HCT116 (cell line): Measurements from ENCODE around the gene TEX48. TPM values are rescaled to one million over a fixed set of nuclear protein-coding genes. Genes with fewer than 3 reads are reported as not detected.

Experiments
- ATAC-seq: fragments of 200-7000 bp; cut with Tn5 transposase; 2 replicates; pipeline ENCODE4 v1.9.1; 2020; ENCODE audit warnings: mild to moderate bottlenecking, moderate library complexity
- BruUV-seq: library from RNA; stranded (reverse); fragments of 400-500 nt; replicated peaks from 2 replicates; lab custom pipeline; 2021; lab: Mats Ljungman, UMichigan
- CTCF ChIA-PET: fragments of 300-600 bp; sonication (Branson Sonifier 250); formaldehyde crosslinking; loops from one replicate; lab custom pipeline; 2021; ENCODE audit warnings: antibody characterized with exemption; lab: Charles Lee
- POLR2A ChIA-PET: fragments of 300-600, 350-600 bp; sonication (Branson Sonifier 250); formaldehyde crosslinking; loops from one replicate; lab custom pipeline; 2021; ENCODE audit warnings: antibody characterized with exemption; lab: Charles Lee
- RAD21 ChIA-PET, 2 experiments: fragments of 300-600 bp; sonication (Branson Sonifier 250); formaldehyde crosslinking; loops; one replicate each; lab custom pipeline; 2023; ENCODE audit warnings: low total read pairs in 2 of 2; ENCODE audit not compliant: uncharacterized antibody in 2 of 2, unreplicated experiment in 2 of 2, low non-redundant PET in 1 of 2; lab: Charles Lee
- DNase-seq: peaks from one replicate; pipeline ENCODE4 v3.0.0-alpha.2; 2010; ENCODE audit warnings: low read depth, low spot score
- H2AFZ ChIP-seq: fragments of 200-600 bp; shearing (Covaris generic), sonication (generic); 2 replicates; pipeline ENCODE4 v1.6.1; 2017; ENCODE audit warnings: low read depth, mixed run types, mixed read lengths, antibody characterized with exemption, low read length; ENCODE audit not compliant: poor library complexity, severe bottlenecking
- H3K27ac ChIP-seq: 2 replicates; pipeline ENCODE4 v1.5.1; 2012; ENCODE audit warnings: low read depth, low read length
- H3K27me3 ChIP-seq: fragments of 200-600 bp; sonication (generic); 2 replicates; pipeline ENCODE4 v1.6.1; 2016; ENCODE audit warnings: mixed run types, low read length, mixed read lengths; ENCODE audit not compliant: insufficient read depth
- H3K36me3 ChIP-seq, 2 experiments: fragments of 200-500 bp in 1 of 2; fragments of 200-600 bp in 1 of 2; sonication (Bioruptor generic) in 1 of 2; sonication (generic) in 1 of 2; 2 replicates each; pipeline versions ENCODE4 v1.5.1 to v1.6.1; 2014 to 2016; ENCODE audit warnings: low read length in 2 of 2, inconsistent platforms in 1 of 2, mixed read lengths in 1 of 2, mixed run types in 1 of 2; ENCODE audit not compliant: insufficient read depth in 2 of 2, control insufficient read depth in 1 of 2
- H3K4me1 ChIP-seq, 2 experiments: fragments of 200-600 bp in 1 of 2; sonication (generic) in 1 of 2; 2 replicates each; pipeline versions ENCODE4 v1.5.1 to v1.6.1; 2012 to 2017; ENCODE audit warnings: low read length in 2 of 2, inconsistent platforms in 1 of 2, mild to moderate bottlenecking in 1 of 2, mixed read lengths in 1 of 2, mixed run types in 1 of 2, moderate library complexity in 1 of 2; ENCODE audit not compliant: insufficient read depth in 2 of 2, control insufficient read depth in 1 of 2
- H3K4me2 ChIP-seq: fragments of 200-600 bp; sonication (generic); 2 replicates; pipeline ENCODE4 v1.6.1; 2017; ENCODE audit warnings: mixed run types, low read length, mixed read lengths
- H3K4me3 ChIP-seq, 2 experiments: fragments of 200-600 bp in 1 of 2; sonication (generic) in 1 of 2; replicated peaks in 1 of 2; 2 replicates each; pipeline ENCODE4 v1.5.1; 2011 to 2016; ENCODE audit warnings: low read length in 2 of 2, control low read depth in 1 of 2, low read depth in 1 of 2, mild to moderate bottlenecking in 1 of 2, mixed read lengths in 1 of 2, mixed run types in 1 of 2
- H3K79me2 ChIP-seq: fragments of 200-600 bp; sonication (generic); 2 replicates; pipeline ENCODE4 v1.6.1; 2017; ENCODE audit warnings: mild to moderate bottlenecking, mixed run types, low read length, moderate library complexity, mixed read lengths; ENCODE audit not compliant: insufficient read depth
- H3K9ac ChIP-seq: fragments of 200-600 bp; sonication (generic); 2 replicates; pipeline ENCODE4 v1.6.1; 2016; ENCODE audit warnings: low read length, mixed read lengths
- H3K9me2 ChIP-seq: fragments of 200-600 bp; sonication (generic), shearing (Covaris generic); 2 replicates; pipeline ENCODE4 v1.6.1; 2017; ENCODE audit warnings: mixed run types, mild to moderate bottlenecking, moderate library complexity; ENCODE audit not compliant: insufficient read depth
- H3K9me3 ChIP-seq, 2 experiments: fragments of 200-500 bp in 1 of 2; fragments of 200-600 bp in 1 of 2; sonication (Bioruptor generic) in 1 of 2; sonication (generic) in 1 of 2; 2 replicates each; pipeline ENCODE4 v1.6.1; 2014 to 2017; ENCODE audit warnings: low read length in 2 of 2, mixed read lengths in 2 of 2, inconsistent platforms in 1 of 2, low read depth in 1 of 2, mild to moderate bottlenecking in 1 of 2, mixed run types in 1 of 2, moderate library complexity in 1 of 2; ENCODE audit not compliant: control insufficient read depth in 1 of 2, insufficient read depth in 1 of 2
- H4K20me1 ChIP-seq: fragments of 200-600 bp; sonication (generic), shearing (Covaris generic); 2 replicates; pipeline ENCODE4 v1.6.1; 2017; ENCODE audit warnings: mixed run types, mild to moderate bottlenecking, moderate library complexity; ENCODE audit not compliant: insufficient read depth
- CBX3 ChIP-seq: IDR thresholded peaks from 2 replicates; pipeline ENCODE4 v1.6.1; 2012; ENCODE audit warnings: low read depth
- CEBPB ChIP-seq: IDR thresholded peaks from 2 replicates; pipeline ENCODE4 v1.6.1; 2012; ENCODE audit warnings: low read depth
- EGR1 ChIP-seq: IDR thresholded peaks from 2 replicates; pipeline ENCODE4 v1.6.1; 2012; ENCODE audit warnings: low read depth
- EZH2 ChIP-seq: fragments of 200-600 bp; sonication (generic); IDR thresholded peaks from 2 replicates; pipeline ENCODE4 v1.6.1; 2017; ENCODE audit warnings: antibody characterized with exemption, mixed run types
- EZH2phosphoT487 ChIP-seq: fragments of 200-600 bp; IDR thresholded peaks from 2 replicates; pipeline ENCODE4 v1.6.1; 2018; ENCODE audit warnings: antibody characterized with exemption, borderline replicate concordance
- FOSL1 ChIP-seq: IDR thresholded peaks from 2 replicates; pipeline ENCODE4 v1.6.1; 2012; ENCODE audit warnings: low read depth
- JUND ChIP-seq: IDR thresholded peaks from 2 replicates; pipeline ENCODE4 v1.6.1; 2012
- POLR2A ChIP-seq: IDR thresholded peaks from 2 replicates; pipeline ENCODE4 v1.7.0; 2011; ENCODE audit warnings: borderline replicate concordance; ENCODE audit not compliant: insufficient read depth, insufficient read length; ENCODE audit errors: extremely low read depth
- POLR2AphosphoS5 ChIP-seq: IDR thresholded peaks from 2 replicates; pipeline ENCODE4 v1.6.1; 2011; ENCODE audit warnings: mild to moderate bottlenecking, low read depth, low read length, moderate library complexity
- RAD21 ChIP-seq: IDR thresholded peaks from 2 replicates; pipeline ENCODE4 v1.6.1; 2012; ENCODE audit warnings: low read depth, mild to moderate bottlenecking
- SP1 ChIP-seq: IDR thresholded peaks from 2 replicates; pipeline ENCODE4 v1.6.1; 2012; ENCODE audit warnings: low read depth
- TCF7L2 ChIP-seq: IDR thresholded peaks from 2 replicates; pipeline ENCODE4 v1.7.0; 2011; ENCODE audit warnings: borderline replicate concordance, inconsistent platforms; ENCODE audit not compliant: insufficient read depth, insufficient read length; ENCODE audit errors: extremely low read depth
- YY1 ChIP-seq: IDR thresholded peaks from 2 replicates; pipeline ENCODE4 v1.6.1; 2011; ENCODE audit warnings: low read length, low read depth, moderate library complexity, mild to moderate bottlenecking; ENCODE audit not compliant: insufficient replicate concordance; ENCODE audit errors: extremely low read depth
- ZNF274 ChIP-seq: fragments of 200-500 bp; sonication (Bioruptor generic); IDR thresholded peaks from 2 replicates; pipeline ENCODE4 v1.6.1; 2014; ENCODE audit warnings: mild to moderate bottlenecking, low read depth, low read length, inconsistent platforms
- intact Hi-C: fragments of 100-400 bp; cut with micrococcal nuclease; formaldehyde crosslinking; loops from 2 replicates; pipeline ENCODE4 v1.10.0; 2022
- total RNA-seq: library from RNA; stranded (reverse); gene quantifications from one replicate; pipeline ENCODE4 v1.2.1, GENCODE V29; 2021; ENCODE audit not compliant: unreplicated experiment
- TF ChIP-seq, protein P1 (sequence below): IDR thresholded peaks from 2 replicates; pipeline ENCODE4 v1.6.1; 2012
- TF ChIP-seq, protein P2 (sequence below), 3 experiments: fragments of 200-600 bp in 1 of 3; sonication (generic) in 1 of 3; IDR thresholded peaks in 2 of 3; conservative IDR thresholded peaks in 1 of 3; 2 replicates each; pipeline ENCODE4 v1.5.1; 2012 to 2017; ENCODE audit warnings: low read depth in 2 of 3, low read length in 2 of 3, antibody characterized with exemption in 1 of 3, borderline replicate concordance in 1 of 3, control low read depth in 1 of 3, mild to moderate bottlenecking in 1 of 3, mixed read lengths in 1 of 3, mixed run types in 1 of 3, moderate library complexity in 1 of 3; ENCODE audit not compliant: insufficient read depth in 1 of 3

TEX48 gene
- total RNA-seq, 1 experiment from 2014 or later = not detected

DNA sequence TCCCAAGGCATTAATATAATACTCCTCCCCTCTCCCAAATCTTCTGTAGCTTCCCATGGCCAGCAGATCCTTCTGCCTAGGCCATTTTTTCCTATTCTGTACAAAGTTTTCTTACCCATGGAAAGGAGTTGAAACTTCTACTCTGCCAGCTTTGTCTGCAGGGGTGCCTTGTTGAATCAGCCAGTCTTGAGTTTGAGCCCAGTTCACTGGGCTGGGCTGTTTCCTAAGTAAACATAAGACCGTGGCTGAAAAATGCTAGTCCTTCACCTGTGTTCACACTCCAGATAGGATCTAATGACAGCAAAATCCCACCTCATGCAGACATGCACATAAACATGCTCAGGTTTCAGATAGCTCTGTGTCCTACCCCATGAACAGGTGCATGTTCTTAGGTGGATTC is 10.4 kb downstream of the TEX48 start:
- ATAC-seq (no peak), DNase-seq (no peak)
- H4K20me1 ChIP-seq = no peaks in the 10 kb centered on the region
- H3K9me3 ChIP-seq = no peaks in the 10 kb centered on the region
- no peak overlapping the region for H3K9ac ChIP-seq
- H2AFZ ChIP-seq = no peak overlapping the region
- peaks cover 0 to 8% of the 10 kb centered on the region in 2 experiments; a peak in 1 of 4 replicates for H3K4me1 ChIP-seq
- H3K79me2 ChIP-seq = no peaks in the 10 kb centered on the region
- ChIA-PET CTCF (interaction anchor here (1.1 kb wide), 1 partner anchor 10 kb away, joined by 3 read pairs; no protein-coding TSS in a partner anchor), POLR2A (no interaction called here), RAD21 (no interaction called here)
- no peaks in the 10 kb centered on the region for H3K9me2 ChIP-seq
- BruUV-seq = no TSS peak
- H3K27me3 ChIP-seq = no peaks in the 10 kb centered on the region
- H3K4me3 ChIP-seq = no peak overlapping the region
- intact Hi-C loops = no loop called here
- no peak overlapping the region for H3K4me2 ChIP-seq
- H3K36me3 ChIP-seq = no peaks in the 10 kb centered on the region
- TF ChIP-seq EZH2phosphoT487 (no peak), RAD21 (no peak), POLR2A (no peak), TCF7L2 (no peak), SP1 (no peak), ZNF274 (no peak), CEBPB (no peak), JUND (no peak), FOSL1 (no peak), POLR2AphosphoS5 (no peak), EGR1 (no peak), YY1 (no peak), CBX3 (no peak), EZH2 (no peak)
- TF ChIP-seq, protein P1, sequence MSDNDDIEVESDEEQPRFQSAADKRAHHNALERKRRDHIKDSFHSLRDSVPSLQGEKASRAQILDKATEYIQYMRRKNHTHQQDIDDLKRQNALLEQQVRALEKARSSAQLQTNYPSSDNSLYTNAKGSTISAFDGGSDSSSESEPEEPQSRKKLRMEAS = no peak
- TF ChIP-seq, protein P2, sequence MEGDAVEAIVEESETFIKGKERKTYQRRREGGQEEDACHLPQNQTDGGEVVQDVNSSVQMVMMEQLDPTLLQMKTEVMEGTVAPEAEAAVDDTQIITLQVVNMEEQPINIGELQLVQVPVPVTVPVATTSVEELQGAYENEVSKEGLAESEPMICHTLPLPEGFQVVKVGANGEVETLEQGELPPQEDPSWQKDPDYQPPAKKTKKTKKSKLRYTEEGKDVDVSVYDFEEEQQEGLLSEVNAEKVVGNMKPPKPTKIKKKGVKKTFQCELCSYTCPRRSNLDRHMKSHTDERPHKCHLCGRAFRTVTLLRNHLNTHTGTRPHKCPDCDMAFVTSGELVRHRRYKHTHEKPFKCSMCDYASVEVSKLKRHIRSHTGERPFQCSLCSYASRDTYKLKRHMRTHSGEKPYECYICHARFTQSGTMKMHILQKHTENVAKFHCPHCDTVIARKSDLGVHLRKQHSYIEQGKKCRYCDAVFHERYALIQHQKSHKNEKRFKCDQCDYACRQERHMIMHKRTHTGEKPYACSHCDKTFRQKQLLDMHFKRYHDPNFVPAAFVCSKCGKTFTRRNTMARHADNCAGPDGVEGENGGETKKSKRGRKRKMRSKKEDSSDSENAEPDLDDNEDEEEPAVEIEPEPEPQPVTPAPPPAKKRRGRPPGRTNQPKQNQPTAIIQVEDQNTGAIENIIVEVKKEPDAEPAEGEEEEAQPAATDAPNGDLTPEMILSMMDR (IDR thresholded peaks at IDR 0.05 in 2 of 3, conservative IDR thresholded peaks at IDR 0.05 in 1 of 3; ENCODE audit: borderline replicate concordance in 1 of 3, insufficient read depth in 1 of 3, low read depth in 2 of 3, low read length in 2 of 3) = no peak
- no peak overlapping the region for H3K27ac ChIP-seq
